GM06990 (cell line): ENCODE results near the gene SLC35C1.

Experiments used
- DNase-seq: peaks from one replicate; pipeline ENCODE4 v3.0.0-alpha.2; 2011; ENCODE audit not compliant: insufficient read length; ENCODE audit errors: extremely low read depth
- H3K27me3 ChIP-seq: replicated peaks from 2 replicates; pipeline ENCODE4 v1.6.0; 2011; ENCODE audit warnings: low read length; ENCODE audit not compliant: control insufficient read depth, insufficient read depth
- H3K36me3 ChIP-seq: 2 replicates; pipeline ENCODE4 v1.5.1; 2011; ENCODE audit warnings: low read length; ENCODE audit not compliant: control insufficient read depth, insufficient read depth
- H3K4me3 ChIP-seq: replicated peaks from 2 replicates; pipeline ENCODE4 v1.5.1; 2011; ENCODE audit warnings: low read depth, mild to moderate bottlenecking, control low read depth, low read length
- CTCF ChIP-seq: IDR thresholded peaks from 2 replicates; pipeline ENCODE4 v1.5.1; 2011; ENCODE audit warnings: low read length, control low read depth, mild to moderate bottlenecking, inconsistent platforms; ENCODE audit not compliant: insufficient read depth, poor library complexity, severe bottlenecking

Gene SLC35C1

GRCh38 chr11:45774786-45775185 lies 30.2 kb upstream of the SLC35C1 start:
- no peak for TF ChIP-seq CTCF
- no peak for DNase-seq
- no peaks in the 10 kb centered on the region for H3K36me3 ChIP-seq
- H3K27me3 ChIP-seq: no peaks in the 10 kb centered on the region; the same call in 1 of the 2 replicates
- no peak overlapping the region for H3K4me3 ChIP-seq

GRCh38 chr11:45777127-45777969 lies 27.6 kb upstream of the SLC35C1 start:
- TF ChIP-seq CTCF: no peak
- no peaks in the 10 kb centered on the region for H3K36me3 ChIP-seq
- no peak overlapping the region for H3K4me3 ChIP-seq
- H3K27me3 ChIP-seq: no peaks in the 10 kb centered on the region
- no peak for DNase-seq

- no peaks in the 10 kb centered on the region for H3K36me3 ChIP-seq
- H3K4me3 ChIP-seq: no peak overlapping the region
- no peaks in the 10 kb centered on the region for H3K27me3 ChIP-seq
- TF ChIP-seq CTCF: no peak
- no peak for DNase-seq
These were observed 26.6 kb upstream of the SLC35C1 start for GRCh38 chr11:45778341-45778740.

- H3K4me3 ChIP-seq: no peak overlapping the region
- no peak for TF ChIP-seq CTCF
- no peak for DNase-seq
- no peaks in the 10 kb centered on the region for H3K36me3 ChIP-seq
- no peaks in the 10 kb centered on the region for H3K27me3 ChIP-seq
These were observed 25.3 kb upstream of the SLC35C1 start for GRCh38 chr11:45779602-45780001.

- no peak for TF ChIP-seq CTCF
- no peak overlapping the region for H3K4me3 ChIP-seq
- no peaks in the 10 kb centered on the region for H3K27me3 ChIP-seq
- no peak for DNase-seq
- H3K36me3 ChIP-seq: no peaks in the 10 kb centered on the region
These were observed 18.7 kb upstream of the SLC35C1 start for GRCh38 chr11:45786272-45786671.
